GM21447 (cell line): ENCODE measurements around the gene LRP1.

Experiments
- ATAC-seq: cut with Tn5 transposase; IDR thresholded peaks from one replicate; pipeline ENCODE4 v1.9.1; 2021; ENCODE audit not compliant: unreplicated experiment

LRP1 gene

DNA sequence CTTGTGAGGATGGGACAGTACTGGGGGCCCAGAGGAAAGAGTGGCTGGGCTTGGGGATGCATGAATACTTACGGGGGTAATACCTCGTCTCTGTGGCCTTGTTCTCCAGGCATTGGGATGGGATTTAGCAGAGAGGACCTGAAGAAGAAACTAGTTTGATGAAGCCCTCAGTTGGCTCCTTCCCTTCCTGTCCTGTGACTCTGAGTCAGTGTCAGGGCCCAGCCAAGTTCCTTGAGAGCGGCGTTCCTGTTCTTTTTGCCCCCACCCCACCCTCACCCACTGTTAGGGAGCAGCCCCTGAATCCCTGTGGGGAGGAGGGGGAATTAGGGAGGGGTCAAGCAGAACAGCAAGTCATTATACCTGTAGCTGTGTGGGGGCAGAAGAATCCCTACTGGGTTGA is 24.4 kb downstream of the LRP1 start:
- no peak for ATAC-seq

DNA sequence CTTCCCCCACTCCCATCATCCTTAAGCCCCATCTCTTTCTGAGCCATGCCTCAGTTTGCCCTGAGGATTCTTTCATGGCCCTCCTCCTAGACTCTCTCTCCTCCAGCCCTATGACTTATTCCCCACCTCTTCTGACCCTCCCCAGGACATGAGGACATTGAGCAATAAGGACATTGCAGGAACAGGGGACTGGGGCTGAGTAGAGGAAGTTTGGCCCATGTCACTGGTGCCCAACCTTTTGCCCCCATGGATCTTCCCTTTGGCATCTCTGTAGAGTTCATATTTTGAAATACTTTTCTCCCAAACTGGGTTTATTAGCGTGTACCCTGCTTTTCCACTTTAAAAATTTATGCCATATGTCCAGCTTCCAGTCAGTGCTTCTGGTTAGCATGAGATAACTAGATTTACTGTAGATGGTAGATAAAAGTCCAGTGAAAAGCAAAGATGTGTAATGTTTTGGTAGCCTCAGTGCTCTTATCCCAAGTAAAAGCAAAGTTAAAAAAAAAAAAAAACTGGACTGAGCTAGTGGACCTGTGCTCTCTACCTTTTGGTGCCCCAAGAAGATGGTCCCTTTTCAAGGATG is 25.2 kb downstream of the LRP1 start:
- ATAC-seq = no peak

DNA sequence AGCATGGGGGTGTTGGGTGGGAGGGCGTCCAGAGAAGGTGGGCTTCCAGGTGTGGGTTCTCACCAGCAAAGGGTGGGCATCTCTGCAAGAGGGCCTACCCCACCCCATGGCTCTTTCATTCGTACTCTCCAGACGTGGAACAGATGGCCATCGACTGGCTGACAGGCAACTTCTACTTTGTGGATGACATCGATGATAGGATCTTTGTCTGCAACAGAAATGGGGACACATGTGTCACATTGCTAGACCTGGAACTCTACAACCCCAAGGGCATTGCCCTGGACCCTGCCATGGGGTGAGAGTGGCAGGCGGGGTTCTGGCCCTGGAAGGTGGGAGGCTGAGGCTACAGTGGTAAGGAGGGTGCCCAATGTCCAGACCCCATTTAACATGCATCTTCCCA is 25.8 kb downstream of the LRP1 start:
- ATAC-seq = no peak

DNA sequence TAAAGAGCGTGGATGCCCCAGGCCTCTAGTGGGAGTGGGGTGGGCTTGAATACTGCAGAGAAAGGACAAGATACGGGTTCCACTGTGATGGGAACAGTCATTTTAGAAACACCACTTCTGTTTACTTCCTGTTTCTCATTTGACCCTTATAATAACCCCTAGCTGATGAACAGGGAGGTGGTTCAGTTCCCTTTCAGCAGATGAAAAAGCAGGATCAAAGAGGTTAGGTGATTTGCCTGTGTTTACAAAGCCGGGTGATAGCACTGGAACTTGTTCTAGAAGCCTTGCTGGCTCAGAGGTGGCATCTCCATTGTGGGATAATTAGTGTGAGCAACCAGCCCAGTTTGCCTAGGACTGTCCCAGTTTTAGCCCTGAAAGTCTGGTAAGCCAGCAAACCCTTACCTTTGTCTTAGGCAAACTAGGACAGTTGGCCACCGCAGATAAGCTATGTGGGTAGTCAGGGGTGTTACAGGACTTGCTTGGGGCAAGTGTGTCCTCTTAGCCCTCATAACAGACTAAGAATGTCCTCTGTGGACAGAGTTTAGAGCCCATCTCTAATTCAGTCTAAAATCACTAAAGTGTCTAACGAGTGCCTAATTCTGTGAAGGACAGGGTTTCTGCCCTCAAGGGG is 26.6 kb downstream of the LRP1 start:
- no peak for ATAC-seq

DNA sequence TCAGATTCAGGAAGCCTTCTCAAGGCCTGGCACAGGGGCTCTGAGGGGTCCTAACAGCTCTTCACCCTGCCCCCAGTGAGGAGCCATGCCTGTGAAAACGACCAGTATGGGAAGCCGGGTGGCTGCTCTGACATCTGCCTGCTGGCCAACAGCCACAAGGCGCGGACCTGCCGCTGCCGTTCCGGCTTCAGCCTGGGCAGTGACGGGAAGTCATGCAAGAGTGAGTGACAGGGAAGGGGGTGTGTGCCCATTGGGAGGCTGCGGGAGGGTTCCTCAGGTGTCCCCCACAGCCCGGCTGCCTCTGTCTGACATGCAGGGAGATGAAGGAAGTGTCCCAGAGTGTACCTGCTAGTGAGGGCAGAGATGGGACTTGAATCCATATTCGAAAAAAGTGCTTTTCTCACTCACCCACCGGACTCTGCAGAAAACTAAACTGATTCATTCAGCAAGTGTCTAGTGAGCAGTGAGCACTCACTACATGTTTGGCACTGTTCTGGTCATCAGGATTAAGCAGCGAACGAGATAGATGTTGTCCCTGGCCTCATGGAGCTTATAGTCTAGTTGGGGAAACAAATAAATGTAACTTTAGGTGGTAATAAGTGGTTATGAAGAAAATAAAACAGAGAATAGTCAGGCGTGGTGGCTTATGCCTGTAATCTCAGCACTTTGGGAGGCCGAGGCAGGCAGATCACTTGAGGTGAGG is 28.6 kb downstream of the LRP1 start:
- no peak for ATAC-seq

DNA sequence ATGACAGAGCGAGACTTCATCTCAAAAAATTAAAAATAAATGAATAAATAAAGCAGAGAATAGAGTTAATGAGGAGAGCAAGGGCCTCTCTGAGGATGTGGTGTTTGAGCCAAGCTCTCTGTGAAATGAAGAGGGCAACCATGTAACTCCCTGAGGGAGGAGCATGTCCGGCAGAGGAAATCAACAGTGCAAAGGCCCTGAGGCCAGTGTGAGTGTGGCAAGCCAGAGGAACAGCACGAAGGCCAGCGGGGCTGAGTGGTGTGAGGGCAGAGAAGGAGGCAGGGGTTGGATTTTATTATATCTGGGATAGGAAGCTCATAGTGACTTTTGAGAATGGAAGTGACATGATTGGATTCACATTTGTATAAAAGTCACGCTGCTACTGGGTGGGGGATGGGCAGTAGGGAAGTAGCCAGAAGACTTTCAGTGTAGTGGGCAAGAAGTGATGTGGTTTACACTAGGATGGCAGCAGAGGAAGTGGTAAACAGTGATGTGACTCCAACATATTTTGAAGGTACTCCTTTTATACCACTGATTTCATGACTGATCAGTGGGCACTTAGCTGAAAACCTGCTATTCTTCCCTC is 29.4 kb downstream of the LRP1 start:
- no peak for ATAC-seq

DNA sequence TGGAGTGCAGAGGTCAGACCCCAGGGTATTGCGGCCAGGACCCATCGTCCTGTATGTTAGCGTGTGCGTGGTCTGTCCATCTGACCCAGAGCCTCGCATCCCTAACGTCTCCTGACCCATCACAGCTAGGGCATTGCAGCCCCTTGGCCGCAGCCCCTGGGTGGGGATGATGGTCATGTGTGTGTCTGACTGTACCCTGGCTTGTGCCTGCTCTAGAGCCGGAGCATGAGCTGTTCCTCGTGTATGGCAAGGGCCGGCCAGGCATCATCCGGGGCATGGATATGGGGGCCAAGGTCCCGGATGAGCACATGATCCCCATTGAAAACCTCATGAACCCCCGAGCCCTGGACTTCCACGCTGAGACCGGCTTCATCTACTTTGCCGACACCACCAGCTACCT is 29.9 kb downstream of the LRP1 start:
- ATAC-seq = no peak

DNA sequence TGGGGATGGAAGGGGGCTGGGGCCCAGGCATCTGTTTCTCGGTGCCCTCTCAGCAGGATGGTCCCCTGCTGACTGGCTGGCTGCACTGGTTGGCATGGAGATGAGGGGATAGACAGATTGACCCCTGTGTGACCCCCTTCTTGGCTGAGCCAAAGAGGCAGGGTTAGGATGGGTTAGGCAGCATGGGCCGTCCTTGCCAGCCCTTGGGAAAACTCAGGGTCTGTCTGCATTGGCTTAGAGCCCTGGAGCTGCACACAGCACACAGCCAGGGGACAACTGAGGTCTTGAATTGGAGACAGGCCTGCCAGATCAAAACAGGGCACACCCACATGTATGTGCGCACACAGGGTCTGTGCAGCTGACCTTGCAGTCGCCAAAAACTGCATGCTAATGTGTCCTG is 30.4 kb downstream of the LRP1 start:
- no peak for ATAC-seq

DNA sequence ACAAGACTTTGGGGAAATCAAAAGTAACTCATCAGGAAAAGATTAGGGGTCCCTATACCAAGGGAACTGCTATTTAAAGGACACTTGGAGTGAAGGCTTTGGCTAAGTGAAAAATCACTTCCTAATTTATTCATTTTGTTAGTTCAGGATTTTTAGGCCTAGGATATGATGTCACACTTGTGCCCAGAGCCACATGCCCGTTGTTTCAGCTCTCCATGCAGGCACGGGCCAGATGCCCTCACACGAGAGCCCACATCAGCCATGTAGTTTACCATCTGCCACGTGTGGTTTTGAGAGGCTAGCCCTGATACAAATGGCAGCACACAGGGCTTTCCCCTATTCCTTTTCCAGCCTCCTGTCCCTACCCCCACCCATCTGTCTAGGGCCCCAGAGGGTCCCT is 31.0 kb downstream of the LRP1 start:
- ATAC-seq = no peak

DNA sequence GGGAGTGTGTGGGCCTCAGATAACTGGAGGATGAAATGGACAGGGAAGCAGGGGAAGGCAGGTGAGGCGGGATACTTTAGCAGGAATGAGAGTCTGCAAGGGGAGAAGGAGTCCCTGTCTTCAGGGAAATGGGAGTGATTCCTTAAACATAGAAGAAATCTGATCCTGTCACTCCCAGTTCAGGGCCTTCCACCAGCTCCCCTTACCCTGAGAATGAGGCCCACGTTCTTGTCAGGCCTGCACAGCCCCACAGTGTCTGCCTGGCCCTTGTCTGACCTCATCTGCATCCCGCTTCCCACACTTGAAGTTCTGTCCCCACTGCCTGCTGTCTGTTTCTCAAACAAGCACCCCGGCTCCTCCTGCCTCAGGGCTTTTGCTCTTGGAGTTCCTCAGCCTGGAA is 31.8 kb downstream of the LRP1 start:
- ATAC-seq = no peak

DNA sequence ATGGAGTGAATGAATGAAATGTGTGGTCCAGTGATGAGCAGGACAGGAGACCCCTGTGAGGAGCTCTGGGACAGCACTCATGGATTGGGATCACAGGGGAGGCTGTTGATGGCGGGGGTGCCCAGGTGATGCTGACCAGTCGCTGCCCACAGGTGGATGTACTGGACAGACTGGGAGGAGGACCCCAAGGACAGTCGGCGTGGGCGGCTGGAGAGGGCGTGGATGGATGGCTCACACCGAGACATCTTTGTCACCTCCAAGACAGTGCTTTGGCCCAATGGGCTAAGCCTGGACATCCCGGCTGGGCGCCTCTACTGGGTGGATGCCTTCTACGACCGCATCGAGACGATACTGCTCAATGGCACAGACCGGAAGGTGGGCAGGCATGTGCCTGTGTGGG is 32.5 kb downstream of the LRP1 start:
- no peak for ATAC-seq

DNA sequence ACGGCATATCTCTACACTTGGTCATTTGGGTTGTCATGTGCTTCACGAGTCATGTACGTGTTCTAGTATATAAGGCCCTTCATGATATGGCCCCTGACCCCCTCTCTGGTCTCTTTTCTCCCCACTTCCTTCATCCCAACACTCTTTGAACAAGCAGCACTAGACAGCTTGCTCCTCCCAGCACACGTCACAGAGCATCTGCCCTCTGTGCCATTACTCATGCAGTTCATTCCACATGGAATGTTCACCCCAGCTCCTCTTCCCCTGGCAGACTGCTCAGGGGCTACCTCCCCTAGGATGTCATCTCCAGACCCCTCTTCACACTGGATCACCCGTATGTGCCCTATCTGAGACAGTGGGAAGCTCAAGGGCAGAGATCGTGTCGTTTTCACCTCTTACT is 33.2 kb downstream of the LRP1 start:
- ATAC-seq = no peak

DNA sequence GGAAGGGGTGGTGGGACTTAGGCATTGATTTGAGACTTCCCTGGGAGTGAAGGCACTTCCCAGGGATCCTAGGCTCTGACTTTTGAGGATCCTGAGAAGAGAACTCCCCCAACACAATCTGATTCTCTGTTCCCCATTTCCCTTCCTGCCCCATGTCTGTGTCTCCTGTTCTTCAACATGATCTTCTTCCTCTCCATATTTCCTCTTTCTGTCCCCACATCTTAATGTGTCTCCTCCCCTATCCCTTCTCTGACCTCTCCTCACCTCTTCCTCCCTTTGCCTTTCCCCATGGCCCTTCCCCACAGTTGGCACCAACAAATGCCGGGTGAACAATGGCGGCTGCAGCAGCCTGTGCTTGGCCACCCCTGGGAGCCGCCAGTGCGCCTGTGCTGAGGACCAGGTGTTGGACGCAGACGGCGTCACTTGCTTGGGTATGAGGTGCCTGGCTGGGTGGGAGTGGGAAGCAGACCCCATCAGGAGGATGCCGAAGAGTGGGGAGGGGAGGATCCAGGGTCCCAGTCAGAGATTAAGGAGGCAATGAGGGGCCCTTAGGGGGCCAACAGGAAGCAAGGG is 34.4 kb downstream of the LRP1 start:
- no peak for ATAC-seq

DNA sequence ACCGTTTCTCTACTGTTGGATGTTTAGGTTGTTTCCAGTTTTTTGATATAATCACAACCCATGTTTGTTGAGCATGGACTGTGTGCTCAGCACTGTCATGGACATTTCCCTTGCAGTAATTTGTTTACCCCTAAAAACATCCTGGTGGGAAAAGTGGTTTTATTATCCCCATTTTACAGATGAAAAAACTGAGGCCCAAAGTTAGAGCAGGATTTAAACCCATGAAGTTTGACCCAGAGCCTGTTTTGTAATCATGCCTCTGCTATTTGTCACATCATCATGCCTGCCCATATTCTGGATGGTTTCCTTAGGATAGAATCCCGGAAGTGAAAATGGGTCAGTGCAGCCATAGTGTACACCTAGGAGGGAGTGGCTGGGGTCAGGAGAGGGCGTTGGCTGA is 36.2 kb downstream of the LRP1 start:
- no peak for ATAC-seq

DNA sequence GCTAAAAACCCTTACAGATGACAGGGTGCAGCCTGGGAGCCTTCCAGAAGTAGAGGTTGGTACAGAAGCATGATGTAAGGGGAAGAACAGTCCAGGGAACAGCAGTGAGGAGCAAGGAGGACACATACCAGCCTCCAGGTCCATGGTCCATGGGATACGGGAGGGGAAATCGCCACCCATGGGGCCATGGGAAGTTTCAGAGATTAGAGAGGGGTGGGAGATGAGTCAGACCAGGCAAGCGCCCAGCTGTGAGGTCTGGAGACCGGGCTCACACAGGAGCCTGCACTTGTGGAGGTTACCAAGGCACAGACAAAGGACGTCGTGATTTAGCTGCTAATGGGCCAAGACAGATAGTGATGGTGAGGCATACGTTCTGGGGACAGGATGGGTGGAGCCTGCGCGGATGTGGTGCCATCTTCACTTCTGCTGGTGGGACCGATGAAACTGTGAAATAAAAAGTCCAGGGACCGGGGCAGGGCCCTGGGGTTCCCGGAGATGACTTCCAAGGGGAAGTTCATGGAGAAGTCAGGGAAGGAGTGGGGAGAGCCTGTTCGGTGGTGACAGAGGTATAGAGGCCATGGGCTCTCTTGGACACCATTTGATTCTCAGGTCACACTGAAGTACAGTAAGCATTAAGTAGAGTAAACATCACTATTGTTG is 36.8 kb downstream of the LRP1 start:
- ATAC-seq = no peak

DNA sequence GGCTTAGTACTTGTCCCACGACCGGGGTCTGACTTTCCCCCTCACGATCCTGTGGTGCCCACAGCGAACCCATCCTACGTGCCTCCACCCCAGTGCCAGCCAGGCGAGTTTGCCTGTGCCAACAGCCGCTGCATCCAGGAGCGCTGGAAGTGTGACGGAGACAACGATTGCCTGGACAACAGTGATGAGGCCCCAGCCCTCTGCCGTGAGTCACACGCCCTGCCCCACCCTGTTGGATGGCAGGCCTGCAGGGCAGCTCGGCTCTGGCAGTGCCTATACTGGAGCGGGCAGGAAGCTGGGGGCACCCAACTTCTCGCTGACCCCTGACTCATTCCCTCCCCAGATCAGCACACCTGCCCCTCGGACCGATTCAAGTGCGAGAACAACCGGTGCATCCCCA is 37.5 kb downstream of the LRP1 start:
- no peak for ATAC-seq

DNA sequence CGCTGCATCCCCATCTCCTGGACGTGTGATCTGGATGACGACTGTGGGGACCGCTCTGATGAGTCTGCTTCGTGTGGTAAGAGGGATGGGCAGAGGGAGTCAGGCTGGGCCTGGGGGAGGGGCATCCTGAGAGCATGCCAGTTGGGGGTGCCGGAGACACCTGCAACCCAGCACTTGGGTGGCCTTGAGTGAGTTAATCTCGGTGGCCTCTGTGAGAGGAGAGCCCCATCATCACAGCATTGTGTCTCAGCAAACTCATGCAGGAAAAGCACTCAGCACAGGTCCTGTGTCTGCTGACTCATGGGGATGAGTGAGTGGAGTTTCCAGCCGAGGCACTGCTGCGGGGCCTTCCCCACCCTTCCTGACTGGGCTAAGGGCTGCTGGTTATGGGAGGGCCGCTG is 38.7 kb downstream of the LRP1 start:
- ATAC-seq = no peak

DNA sequence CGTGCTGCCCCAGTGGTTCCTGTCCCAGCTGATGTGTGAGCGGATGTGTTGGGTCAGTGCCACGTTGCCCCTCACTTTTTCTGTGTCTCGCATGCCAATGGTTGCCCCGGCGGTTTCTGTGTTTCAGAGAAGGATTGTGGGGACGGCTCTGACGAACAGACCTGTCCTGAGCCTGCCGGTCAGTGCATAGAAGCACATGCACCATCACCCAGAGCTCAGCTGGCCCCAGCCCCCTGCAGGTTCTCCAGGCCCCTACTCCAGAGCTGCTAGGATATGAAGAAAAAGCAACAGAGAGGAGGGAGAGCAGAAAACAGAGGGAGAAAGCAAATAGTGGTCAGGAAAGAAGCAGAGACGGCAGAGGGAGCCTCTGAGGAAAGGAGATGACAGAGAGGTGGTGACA is 39.8 kb downstream of the LRP1 start:
- ATAC-seq = no peak

DNA sequence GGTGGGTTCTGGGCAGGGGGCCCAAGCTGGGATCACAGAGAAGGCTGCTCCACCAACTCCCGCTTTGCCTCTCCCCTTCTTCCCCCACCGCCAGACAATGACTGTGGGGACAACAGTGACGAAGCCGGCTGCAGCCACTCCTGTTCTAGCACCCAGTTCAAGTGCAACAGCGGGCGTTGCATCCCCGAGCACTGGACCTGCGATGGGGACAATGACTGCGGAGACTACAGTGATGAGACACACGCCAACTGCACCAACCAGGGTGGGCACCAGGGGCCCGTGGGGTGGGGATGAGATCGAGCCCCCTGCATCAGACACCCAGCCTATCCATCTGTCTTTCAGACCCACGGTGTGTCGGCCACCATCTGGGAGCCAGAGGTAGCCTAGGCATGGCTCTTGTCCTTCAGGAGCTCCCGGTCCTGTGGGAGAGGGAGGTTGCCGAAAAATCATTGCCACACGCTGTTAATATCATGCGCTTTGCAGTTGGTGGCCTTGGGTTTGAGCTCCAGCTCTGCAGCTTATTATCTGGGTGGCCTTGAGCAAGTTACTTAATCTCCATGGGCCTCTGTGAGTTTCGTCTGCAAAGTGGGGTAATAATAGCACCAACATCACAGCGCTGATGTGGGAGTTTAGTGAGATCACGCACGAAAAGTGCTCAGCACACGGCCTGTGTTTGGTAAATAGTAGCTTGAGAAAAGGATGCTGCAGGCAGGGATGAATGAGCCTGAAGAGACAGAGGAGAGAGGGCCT is 40.9 kb downstream of the LRP1 start:
- no peak for ATAC-seq

DNA sequence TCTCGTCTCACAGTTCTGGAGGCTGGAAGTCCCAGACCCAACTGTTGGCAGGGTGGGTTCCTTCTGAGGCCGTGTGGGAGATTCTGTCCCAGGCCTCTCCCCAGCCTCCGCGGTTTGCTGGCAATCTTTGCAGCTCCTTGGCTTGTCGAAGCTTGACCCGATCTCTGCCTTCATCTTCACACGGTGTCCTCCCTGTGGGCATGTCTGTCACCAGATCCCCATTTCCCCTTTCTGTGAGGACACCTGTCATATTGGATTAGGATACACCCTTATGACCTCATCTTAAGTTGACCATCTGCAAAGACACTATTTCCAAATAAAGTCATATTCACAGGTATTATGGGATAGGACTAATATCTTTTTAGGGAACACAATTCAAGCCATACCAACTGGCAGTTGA is 41.7 kb downstream of the LRP1 start:
- ATAC-seq = no peak

DNA sequence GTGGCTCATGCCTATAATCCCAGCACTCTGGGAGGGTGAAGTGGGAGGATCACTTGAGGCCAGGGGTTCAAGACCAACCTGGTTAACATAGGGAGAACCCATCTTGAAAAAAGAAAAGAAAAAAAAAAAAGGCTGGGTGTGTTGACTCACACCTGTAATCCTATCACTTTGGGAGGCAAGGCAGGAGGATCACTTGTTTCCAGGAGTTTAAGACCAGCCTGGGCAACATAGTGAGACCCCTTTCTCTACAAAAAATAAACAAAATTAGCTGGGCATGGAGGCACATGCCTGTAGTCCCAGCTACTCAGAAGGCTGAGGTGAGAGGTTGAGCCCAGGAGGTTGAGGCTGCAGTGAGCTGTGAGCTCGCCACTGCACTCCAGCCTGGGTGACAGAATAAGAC is 42.1 kb downstream of the LRP1 start:
- no peak for ATAC-seq
